ENCODE data around the gene MNS1.
"Not testable (repeated sequence)": the region's sequence is repeated elsewhere in the genome, so short reads cannot be mapped to it uniquely, and the experiment has no call there.

MNS1 gene

DNA sequence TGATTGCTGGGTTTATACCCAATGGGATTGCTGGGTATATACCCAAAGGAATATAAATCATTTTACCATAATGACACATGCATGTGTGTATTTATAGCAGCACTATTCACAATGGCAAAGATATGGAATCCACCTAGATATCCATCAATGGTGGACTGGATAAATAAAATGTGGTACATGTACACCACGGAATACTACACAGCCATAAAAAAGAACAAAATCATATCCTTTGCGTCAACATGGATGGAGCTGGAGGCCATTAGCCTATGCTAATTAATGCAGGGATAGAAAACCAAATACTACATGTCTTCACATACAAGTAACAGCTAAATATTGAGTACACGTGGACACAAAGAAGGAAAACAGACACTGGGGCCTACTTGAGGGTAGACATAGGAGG lies 22.6 kb downstream of the MNS1 start:
- no peak for DNase-seq

DNA sequence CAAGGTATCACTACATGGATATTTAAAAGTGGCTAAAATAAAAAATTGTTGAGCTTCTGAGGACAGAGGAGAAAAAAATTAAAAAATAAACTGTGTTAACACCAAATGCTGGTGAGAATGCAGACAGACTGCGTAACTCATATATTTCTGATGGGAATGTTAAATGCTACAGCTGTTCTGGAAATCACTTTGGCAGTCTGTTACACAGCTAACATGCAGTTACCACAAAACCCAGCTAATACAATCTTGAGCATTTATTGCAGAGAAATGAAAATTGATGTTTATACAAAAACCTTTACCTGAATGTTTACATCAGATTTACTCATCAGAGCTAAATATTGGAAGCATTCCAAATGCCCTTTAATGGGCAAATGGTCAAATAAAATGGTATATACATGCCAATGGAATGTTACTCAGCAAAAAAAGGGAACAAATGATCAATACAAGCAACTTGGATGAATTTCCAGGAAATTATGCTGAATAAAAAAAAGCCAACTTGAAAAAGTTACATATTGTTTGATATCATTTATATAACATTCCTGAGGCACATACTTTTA lies 24.6 kb downstream of the MNS1 start:
- no peak for DNase-seq

- no peak for DNase-seq
Observed at GRCh38 chr15:56432304-56432703, 32.6 kb downstream of the MNS1 start.

GRCh38 chr15:56428821-56429458 lies 36.0 kb downstream of the MNS1 start:
- peak; percentile 51 for DNase-seq

DNA sequence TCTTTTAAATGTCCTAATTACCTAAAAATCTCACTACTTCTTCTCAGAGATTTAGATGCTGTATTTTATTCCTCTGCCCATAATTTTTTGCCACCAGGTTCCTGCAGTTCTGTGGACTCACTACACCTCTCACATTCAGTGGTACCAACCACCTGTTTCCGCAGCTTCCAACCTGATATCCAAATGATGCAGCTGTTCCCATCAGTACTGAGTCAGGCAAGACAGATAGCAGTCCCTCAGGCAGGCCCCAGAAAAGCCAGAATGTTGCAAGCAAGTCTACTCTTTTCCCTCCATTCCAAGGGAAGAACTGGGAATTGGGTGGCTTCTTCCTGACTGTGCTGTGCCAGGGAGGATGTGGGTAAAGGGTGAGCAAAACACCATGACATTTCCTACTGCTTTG lies 39.0 kb downstream of the MNS1 start:
- DNase-seq, result no peak

DNA sequence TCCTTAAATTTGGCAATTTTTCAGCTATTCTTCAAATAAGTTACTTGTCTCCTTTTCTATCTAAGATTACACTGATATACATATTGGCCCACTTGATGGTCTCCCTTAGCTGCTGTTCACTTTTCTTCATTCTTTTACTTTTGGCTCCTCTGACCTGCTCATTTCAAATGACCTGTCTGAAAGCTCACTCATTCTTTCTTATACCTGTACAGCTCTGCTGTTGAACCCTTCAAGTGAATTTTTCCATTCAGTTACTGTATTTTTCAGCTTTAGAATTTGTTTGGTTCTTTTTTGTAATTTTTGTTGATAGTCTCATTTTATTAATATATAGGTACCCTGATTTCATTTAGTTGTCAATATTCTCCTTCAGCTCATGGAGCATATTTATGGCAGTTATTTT lies 39.7 kb downstream of the MNS1 start:
- no peak for DNase-seq

GRCh38 chr15:56413114-56413733 lies 51.7 kb downstream of the MNS1 start:
- not testable (repeated sequence) for DNase-seq

GRCh38 chr15:56411122-56411749 lies 53.7 kb downstream of the MNS1 start:
- DNase-seq, result no peak

GRCh38 chr15:56410721-56411120 lies 54.2 kb downstream of the MNS1 start:
- DNase-seq, result peak; percentile 36

GRCh38 chr15:56399209-56399608 lies 65.7 kb downstream of the MNS1 start:
- not testable (repeated sequence) for DNase-seq

DNA sequence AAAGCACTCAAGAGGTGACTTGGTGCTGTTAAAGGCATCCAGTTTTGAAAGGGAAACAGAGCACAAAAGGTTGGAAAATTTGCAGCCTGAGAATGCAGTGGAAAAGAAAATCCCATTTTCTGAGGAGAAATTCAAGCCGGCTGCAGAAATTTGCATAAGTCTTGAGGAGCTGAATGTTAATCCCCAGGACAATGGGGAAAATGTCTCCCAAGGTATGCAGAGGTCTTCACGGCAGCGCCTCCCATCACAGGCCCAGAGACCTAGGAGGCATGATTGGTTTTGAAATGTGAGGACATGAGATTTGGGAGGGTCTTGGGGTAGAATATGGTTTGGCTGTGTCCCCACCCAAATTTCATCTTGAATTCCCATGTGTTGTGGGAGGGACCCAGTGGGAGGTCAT lies 67.6 kb downstream of the MNS1 start:
- not testable (repeated sequence) for DNase-seq

DNA sequence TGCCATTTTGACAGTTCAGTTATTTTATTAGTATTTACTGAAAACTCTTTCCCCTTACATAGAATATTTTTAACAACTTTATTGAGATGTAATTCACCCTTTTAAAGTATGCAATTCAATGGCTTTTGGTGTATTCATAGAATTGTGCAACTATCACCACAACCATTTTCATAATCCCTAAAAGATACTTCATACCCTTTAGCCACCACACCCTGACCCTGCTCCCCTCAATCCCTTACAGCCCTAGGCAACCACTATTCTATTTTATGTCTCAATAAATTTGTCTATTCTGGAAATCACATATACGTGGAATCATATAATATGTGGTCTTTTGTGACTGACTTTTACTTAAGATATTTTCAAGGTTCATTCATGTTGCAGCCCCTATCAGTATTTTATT lies 70.0 kb downstream of the MNS1 start:
- no peak for DNase-seq

- no peak for DNase-seq
Observed at GRCh38 chr15:56393277-56393676, 71.7 kb downstream of the MNS1 start.

- DNase-seq, result no peak
Observed at GRCh38 chr15:56390739-56391267, 74.1 kb downstream of the MNS1 start.

GRCh38 chr15:56385908-56386307 lies 79.0 kb downstream of the MNS1 start:
- no peak for DNase-seq

- DNase-seq, result no peak
Observed at GRCh38 chr15:56383010-56383409, 81.9 kb downstream of the MNS1 start.
